HUDEP-2 (cell line): Measurements from ENCODE around the gene ZNF135.

Source experiments
- DNase-seq, 76 experiments: peaks; one replicate each; lab custom pipeline; 2025; ENCODE audit not compliant: unreplicated experiment in 76 of 76; lab: John Stamatoyannopoulos, UW

Gene ZNF135

DNA sequence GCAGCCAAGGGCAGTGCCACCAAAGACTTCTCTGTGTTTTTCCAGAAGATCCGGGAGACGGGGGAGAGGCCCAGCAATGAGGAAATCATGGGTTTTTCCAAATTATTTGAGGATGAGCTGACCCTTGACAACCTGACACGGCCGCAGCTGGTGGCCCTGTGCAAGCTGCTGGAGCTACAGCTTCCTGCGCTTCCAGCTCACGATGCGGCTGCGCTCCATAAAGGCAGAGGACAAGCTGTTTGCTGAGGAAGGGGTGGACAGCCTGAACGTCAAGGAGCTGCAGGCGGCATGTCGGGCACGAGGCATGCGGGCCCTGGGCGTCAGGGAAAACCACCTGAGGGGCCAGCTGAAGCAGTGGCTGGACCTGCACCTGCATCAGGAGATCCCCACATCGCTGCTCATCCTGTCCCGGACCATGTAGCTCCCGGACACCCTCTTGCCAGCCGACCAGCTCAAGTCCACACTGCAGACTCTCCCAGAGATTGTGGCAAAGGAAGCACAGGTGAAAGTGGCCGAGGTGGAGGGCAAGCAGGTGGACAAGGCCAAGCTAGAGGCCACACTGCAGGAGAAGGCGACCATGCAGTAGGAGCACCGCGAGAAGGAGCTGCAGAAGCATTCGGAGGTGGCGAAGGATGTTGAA, 13.6 kb upstream of the ZNF135 start:
- DNase-seq: no peak

DNA sequence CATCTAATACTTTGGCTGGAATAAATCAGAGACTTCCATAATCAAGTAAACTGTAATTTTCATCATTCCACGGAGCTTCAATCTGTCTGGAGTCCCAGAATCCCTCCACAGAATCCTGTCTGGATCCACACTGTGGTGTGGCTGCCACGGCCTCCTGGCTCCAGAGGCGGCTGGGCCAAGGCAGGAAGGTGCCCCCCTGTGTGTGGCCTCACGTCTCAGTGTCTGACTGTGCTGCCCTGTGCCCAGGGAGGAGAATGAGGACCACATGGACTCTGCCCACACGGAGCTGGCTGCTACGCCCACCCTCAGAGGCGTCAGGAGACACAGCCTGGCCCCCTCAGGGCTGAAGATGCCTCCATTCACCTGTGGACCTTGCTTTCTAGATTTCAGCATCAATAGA, 12.2 kb upstream of the ZNF135 start:
- DNase-seq: no peak

DNA sequence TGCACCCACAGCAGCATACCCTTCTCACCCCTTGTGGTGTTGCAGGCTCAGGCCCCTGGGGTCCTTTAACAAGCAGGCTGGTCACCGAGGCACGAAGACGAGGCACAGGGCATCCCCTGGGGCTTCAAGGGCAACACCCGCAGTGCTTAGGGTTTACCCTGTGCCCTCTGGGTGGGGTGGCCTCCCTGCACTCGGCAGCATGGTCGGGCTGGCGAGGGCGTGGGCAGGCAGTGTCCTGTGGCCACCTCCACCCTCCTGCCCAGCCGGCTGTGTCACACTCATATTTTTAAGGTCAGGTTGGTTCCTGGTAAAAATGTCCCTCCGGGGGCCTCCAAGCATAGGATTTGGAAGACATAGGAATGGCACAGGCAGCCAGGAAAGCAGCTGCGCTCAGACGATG, 11.4 kb upstream of the ZNF135 start:
- DNase-seq: no peak

DNA sequence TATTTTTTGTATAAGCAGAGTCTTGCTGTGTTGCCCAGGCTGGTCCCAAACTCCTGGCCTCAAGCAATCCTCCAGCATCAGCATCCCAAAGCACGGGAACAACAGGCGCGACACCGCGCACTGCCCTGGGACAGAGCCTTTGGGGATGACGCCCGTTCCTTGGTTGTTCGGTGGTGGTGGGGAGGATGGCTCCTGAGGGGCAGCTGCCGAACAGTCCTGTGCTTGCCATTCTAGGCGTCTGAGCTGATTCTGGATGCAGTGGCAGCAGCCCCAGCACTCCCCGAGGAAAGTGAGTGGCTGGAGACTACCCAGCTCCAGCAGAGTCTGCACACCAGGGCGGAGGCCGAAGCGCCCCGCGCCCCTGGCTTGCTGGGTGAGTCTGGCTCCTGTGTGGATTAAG, 6.8 kb upstream of the ZNF135 start:
- no peak for DNase-seq

DNA sequence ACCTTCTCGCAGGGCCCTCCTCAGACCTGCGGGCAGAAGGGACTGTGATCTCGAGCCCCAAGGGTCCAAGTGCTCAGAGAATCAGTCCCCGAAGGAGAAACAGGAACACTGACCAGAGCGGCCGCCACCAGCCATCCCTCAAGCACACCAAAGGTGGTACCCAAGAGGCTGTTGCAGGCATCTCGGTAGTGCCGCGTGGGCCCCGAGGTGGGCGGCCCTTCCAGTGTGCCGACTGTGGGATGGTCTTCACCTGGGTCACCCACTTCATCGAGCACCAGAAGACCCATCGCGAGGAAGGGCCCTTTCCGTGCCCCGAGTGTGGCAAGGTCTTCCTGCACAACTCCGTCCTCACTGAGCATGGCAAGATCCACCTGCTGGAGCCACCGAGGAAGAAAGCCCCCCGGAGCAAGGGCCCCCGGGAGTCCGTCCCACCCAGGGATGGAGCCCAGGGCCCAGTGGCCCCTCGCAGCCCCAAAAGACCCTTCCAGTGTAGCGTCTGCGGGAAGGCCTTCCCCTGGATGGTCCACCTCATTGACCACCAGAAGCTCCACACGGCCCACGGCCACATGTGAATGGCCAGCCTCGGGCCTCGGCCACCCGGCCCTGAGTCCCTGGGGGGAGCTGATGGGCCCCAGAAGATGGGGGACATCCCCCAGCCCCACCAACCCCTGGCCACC, 5.5 kb upstream of the ZNF135 start:
- no peak for DNase-seq

DNA sequence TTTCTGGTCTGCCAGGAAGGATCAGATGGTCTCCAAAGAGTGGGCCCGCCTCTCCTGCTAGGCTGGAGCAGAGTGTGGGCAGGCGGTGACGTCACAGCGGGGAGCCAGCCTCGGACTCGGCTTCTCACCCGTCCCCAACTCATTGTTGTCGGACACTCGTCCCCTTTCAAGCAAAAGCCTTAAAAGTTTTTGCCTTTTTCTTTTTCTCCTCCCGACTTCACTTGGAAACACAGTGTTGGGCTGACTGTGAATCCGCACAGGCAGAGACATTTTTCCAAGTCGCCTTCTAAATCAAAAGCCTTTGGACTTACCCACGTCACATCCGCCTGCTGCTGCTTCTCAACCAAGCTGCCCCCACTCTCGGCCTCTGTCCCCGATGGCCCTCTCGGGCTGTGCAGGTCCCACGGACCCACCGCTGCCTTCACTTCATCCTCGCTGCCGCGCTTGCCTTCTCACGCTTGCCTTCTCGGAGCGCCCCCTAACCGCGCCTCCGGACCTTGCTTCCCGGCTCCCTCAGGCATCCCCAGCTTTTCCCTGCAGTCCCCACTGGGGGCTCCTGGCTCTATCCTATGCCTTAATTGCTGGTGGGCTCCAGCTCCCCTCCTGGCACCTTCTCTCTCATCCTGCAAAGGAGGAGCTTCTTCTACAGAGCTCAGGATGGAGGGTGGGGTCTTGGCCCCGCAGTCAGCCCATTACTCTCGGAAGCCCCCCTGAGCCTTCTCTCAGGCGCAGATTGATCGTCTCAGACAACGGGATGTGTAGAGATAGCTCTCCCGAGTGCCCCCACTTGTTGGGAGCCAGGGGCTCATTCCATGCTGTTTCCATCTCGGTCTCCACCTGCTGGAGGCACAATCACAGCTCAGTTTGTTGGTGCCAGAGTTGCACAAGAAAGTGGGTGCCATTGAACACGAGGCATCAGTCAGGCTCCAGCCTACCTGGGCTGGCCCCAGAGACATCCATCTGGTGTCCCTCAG, 3.9 kb upstream of the ZNF135 start:
- no peak for DNase-seq

DNA sequence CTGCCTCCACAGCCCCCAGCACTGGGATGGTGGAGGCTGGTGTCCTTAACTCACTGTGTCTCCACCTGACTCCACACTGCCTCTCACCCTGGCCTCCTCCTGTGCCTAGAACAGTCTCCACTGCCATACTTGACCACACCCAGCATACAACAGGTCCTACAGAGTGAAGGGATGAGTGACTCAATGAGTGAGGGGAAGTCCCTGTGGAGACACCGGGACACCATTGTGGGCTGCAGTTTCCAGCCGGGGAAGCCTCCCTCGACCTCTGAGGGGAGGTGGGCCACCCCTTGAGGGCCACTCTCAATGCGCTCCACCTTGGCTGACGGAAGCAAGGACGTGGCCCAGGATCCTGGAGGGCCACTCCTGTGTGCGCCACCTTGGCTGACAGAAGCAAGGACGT, 2.8 kb upstream of the ZNF135 start:
- no peak for DNase-seq

DNA sequence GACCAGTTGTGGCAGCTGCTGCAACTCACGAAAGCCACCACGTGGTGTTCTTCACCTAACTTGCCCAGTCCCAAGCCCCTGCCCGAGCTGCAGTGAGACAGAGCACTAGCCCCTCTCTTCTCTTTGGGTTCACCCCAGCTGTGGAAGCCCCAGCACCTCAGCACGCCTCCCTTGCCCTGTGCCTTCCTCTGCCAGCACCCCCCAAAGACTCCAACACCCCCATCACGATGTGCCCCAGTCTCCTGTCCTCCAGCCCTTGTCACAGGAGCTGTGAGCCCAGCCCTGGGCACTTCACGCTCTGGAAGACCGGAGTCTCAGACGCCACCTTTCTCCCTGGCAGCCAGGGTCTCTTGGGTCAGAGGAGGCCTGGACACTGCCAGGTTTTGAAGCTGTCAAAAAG, 2.2 kb upstream of the ZNF135 start:
- DNase-seq: no peak

DNA sequence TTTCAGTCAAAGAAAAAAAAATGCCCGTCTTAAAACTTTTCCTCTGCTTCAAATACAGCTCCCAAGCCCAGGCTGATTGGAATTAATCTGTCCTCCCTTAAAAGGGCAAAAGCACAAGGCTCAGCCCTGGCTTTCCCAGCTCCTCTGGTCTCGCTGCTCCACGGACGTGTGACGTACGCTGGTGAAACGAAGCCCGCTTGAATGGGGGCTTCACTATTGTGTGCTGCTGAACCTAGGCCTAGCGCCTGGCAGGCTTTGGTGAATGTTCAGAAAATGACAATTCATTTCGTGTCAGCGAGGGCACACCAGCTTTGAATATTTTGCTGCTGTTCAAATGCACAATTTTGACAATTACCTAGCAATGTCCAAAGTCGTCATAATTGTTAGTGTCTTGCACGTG, 615 bp upstream of the ZNF135 start:
- DNase-seq: no peak

DNA sequence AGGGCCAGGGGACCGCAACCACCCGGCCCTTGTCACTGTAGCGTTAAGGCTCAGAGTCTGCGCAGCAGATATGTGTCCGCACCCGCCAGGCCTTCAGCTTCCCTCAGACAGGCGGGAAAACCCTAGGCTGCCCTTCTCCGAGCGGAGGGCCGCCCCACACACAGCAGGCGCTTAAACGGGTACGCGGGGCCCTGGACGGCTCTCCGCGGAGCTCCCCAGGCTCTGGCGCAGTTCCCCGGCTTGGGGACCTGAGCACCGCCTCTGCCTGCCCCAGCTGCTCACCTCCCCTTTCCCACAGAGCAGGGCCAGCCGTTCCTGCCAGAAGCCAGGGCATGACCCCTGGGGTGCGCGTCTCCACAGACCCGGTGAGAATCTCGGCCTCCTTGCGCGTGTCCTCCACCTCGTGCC, 593 bp downstream of the ZNF135 start:
- no peak for DNase-seq

DNA sequence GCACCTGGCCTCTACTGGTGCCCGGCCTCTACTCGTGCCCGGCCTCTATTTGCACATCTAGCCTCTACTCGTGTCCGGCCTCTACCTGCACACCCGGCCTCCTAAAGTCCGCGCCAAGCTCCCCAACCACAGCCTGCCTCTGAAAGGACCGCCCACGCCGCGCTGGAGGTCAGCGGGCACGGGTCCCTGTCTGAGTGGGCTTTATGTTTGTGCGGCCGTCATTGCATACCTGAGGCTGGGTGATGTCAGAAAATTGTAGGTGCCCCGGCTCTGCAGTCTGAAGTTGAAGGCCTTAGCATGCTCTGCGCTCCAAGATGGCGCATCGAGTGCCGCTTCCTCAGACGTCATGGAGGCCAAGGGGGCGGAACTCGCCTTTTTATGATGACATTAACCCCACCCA, 1.1 kb downstream of the ZNF135 start:
- DNase-seq: no peak

DNA sequence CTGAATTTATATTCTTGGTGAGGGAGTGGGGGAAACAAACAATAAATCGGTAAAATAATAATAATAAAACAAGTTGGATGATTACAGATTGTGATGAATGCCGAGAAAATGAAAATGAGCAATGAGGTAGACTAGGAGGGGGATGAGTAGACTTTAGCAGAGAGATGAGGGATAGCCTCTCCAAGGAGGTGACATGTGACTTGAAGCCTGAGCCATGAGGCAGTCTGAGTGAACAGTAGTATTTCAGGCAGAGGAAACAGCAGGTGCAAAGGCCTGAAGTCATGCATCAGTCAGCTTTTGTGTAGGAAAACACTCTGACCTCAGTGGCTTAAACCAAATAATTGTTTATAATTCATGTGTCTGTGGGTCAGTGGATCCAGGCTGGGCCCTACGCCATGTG, 4.6 kb downstream of the ZNF135 start:
- DNase-seq: no peak

DNA sequence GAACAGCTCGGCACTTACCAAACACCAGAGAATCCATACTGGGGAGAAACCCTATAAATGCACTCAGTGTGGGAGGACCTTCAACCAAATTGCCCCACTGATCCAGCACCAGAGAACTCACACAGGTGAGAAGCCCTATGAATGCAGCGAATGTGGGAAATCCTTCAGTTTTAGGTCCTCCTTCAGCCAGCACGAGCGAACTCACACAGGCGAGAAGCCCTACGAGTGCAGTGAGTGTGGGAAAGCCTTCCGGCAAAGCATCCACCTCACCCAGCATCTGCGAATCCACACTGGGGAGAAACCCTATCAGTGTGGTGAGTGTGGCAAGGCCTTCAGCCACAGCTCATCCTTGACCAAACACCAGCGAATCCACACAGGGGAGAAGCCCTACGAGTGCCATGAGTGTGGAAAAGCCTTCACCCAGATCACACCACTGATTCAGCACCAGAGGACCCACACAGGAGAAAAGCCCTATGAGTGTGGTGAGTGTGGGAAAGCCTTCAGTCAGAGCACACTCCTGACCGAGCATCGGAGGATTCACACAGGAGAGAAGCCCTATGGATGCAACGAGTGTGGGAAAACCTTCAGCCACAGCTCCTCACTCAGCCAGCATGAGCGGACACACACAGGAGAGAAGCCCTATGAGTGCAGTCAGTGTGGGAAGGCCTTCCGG, 8.3 kb downstream of the ZNF135 start:
- DNase-seq: no peak

DNA sequence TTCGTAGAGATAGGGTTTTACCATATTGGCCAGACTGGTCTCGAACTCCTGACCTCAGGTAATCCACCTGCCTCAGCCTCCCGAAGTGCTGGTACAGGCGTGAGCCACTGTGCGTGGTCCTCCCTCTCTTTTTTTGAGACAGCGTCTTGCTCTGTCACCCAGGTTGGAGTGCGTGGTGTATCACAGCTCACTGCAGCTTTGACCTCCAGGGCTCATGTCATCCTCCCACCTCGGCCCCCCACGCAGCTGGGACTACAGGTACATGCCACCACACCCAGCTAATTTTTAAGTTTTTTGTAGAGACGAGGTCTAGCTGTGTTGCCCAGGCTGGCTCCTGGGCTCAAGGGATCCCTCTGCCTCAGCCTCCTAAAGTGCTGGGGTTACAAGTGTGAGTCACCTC, 20.7 kb downstream of the ZNF135 start:
- DNase-seq: no peak

DNA sequence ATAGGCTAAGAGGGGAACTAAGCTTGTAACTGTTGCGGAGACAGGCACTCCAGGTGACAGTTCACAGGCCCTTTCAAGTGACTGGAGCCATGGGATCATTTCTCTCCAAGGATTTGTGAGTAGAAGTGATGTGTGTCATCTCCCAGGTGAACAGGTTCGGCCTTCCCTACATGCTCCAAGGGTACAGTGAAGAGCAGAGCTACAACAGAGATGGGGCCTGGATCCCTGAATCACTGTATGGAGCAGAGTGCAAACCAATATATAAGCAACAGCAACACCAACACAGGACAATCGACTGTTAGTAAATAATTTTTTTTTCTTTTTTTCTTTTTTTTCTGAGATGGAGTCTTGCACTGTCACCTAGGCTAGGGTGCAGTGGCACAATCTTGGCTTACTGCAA, 23.9 kb downstream of the ZNF135 start:
- no peak for DNase-seq

DNA sequence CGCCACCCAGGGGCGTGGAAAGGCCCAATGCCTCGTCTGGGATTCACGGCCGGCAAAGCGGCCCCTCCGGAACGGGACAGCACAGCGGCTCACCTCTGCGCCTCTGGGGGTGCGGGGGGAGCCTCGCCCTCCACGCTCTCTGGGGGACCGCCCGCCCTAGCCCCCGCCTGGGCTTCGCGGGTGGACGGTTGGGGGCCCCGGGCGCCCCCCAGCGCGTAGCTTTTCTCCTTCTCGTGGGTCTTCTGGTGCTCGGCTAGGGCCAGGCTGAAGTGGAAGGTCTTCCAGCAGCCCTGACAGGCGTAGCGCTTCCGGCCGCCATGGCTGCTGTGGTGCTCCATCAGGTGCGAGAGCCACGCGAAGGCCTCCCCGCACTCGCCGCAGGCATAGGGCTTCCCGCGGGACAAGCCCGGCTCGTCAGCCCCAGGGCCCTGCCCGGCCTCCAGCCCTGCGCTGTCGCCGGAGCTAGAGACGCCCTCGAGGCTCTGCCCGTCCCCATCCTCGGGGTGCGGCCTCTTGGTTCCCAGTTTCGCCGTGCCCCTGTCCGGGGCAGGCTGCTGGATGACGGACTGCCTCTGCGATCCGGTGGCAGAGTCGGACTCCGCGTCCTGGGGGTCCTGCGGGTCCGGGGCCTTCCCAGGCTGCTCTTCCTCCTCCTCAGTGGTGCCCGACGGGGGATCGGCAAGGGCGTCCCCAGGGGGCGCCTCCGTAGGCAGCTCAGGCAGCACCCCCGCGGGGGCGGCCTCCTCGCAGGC, 25.7 kb downstream of the ZNF135 start:
- no peak for DNase-seq

DNA sequence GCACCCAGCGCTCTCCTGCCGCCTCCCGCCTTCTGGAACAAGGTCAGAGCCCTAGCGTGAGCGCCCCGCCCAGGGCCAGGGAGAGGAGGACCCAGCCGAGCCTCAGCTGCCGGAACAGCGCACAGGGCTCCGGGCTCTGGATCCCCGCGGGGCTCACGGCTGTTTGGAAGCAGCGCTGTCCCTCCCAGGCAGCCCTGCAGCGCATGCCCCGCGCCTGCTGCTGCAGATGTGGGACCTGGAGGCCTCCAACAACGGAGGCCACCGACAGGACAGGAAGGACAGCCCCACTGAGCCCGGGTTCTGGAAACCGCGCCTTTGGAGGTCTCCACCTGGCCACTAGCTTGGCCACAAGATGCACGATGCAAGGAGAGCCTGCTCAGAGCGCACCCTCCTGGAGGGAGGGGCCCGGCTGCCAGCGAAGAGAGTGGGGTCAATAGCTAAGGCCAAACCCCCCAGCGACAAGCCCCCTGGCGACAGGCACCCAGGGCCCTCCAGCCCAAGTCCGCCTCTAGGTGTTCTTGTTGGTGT, 26.3 kb downstream of the ZNF135 start:
- DNase-seq: no peak

DNA sequence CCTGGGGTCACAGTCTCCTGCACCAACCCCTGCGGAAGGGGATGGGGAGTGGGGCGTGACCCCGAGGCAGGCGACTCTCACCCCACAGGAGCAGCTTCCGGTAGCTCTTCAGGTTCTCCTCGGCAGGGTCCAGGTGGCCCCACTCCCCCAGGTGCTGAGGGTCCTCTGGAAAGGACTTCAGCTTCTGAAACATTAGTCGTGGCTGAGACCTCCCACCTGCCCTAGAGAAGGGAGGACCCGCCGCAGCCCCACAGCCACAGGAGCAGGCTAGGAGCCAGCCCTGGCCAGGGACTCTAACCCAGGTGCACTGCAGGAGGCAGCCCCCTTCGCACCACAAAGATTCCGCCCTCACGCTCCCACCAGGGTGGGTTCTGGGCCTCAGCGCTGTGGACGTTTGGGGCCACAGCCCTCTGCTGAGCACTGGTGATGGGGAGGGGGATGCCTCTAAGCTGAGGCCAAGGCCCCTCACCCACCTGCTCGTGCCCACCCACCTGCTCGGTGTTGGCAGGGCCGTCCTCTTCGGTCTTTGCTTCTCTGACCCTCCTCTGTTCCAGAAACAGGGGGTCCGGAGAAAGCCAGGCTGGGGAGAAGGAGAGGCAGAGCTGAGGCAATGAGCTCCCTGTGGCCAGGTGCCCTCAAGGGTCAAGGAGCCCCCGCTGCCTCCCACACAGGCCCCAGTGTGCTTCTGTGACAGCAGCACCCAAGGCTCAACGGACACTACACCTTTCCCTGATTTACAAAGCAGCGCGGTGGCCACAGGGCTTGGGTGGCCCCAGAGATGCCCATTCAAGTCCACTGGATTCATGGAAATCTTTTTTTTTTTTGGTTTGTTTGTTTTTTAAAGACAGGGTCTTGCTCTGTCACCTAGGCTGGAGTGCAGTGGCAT, 28.0 kb downstream of the ZNF135 start:
- no peak for DNase-seq

DNA sequence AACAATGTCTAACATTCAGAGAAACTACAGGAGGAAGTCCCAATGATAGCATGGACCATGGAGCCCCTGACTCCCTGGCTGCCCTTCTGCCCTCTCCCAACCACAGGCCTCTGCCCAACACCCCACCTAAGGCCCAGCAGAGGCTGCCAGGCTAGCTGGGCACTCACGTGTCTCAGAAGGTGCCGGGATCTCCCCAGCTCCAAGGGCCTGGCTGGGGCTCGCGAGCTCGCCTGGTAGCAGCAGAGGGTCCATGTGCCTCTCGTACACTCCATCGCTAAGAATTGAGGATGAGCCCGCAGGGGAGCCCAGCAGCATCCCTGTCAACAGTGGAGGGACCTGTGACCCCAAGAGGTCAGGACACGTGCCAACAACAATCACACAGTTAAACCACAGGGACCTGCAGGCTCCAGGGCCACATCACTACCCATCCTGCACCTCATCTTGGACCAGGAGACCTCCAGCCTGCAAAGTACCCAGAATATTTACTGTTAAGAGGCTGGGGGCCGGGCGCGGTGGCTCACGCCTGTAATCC, 29.5 kb downstream of the ZNF135 start:
- DNase-seq: no peak
